Right lobe of liver (tissue), 6 donors: ENCODE results near the gene TAF11L5. TPM values are rescaled to one million over a fixed set of nuclear protein-coding genes. Genes with fewer than 3 reads are reported as not detected.
"Not testable (repeated sequence)": the region's sequence is repeated elsewhere in the genome, so short reads cannot be mapped to it uniquely, and the experiment has no call there.

Experiments used
- ATAC-seq, 4 donors: fragments of 200-7000 bp; cut with Tn5 transposase; one replicate each; pipeline ENCODE4 v1.9.1; 2020; ENCODE audit warnings: mild to moderate bottlenecking in 4 of 4, moderate library complexity in 4 of 4
- DNase-seq, 3 donors: peaks; one replicate each; pipeline ENCODE4 v3.0.0-alpha.2; 2020
- H3K27ac ChIP-seq, 3 donors: fragments of 200-600 bp; one replicate each; pipeline ENCODE4 v1.8.0; 2022
- H3K27me3 ChIP-seq, 2 donors: fragments of 200-600 bp; one replicate each; pipeline ENCODE4 v1.8.0; 2022
- H3K36me3 ChIP-seq, 4 donors: fragments of 200-600 bp; sonication (generic) in 1 of 4; one replicate each; pipeline versions ENCODE4 v1.5.1 to v1.8.0; 2017 to 2022; ENCODE audit warnings: control low read depth in 1 of 4
- H3K4me1 ChIP-seq, 4 donors: fragments of 200-600 bp; sonication (generic) in 1 of 4; one replicate each; pipeline versions ENCODE4 v1.5.1 to v1.8.0; 2017 to 2022; ENCODE audit warnings: control low read depth in 1 of 4
- H3K4me3 ChIP-seq, 3 donors: fragments of 200-600 bp; one replicate each; pipeline ENCODE4 v1.8.0; 2022
- H3K9me3 ChIP-seq, 4 donors: fragments of 200-600 bp; sonication (generic) in 1 of 4; one replicate each; pipeline versions ENCODE4 v1.5.1 to v1.8.0; 2017 to 2022; ENCODE audit warnings: control low read depth in 1 of 4
- POLR2A ChIP-seq: fragments of 450-650 bp; IDR thresholded peaks from one replicate; pipeline ENCODE4 v1.6.1; 2017; ENCODE audit warnings: antibody characterized with exemption, mild to moderate bottlenecking
- WGBS: methylation state at CpG from one replicate; pipeline ENCODE4 v1.1.6; 2018; ENCODE audit warnings: low coverage, low lambda C conversion rate; ENCODE audit not compliant: insufficient coverage; ENCODE audit errors: missing lambda C conversion rate; 5-methylcytosine and 5-hydroxymethylcytosine counted together
- intact Hi-C, 2 donors: fragments of 100-400 bp; cut with DNase I; formaldehyde crosslinking; loops; one replicate each; pipeline versions ENCODE4 v1.11.2 to v1.14.1; 2022
- total RNA-seq, 6 experiments: library from RNA; depleted of rRNA in 2 of 6; stranded (reverse); fragments of >200 nt in 2 of 6; fragmentation: NEBNext Ultra II Directional in 3 of 6; extraction: Animal tissue kit (Norgen Biotek cat#: 25700) in 3 of 6; gene quantifications; one replicate each; pipeline versions ENCODE4 v1.1.0 to v1.2.4, GENCODE V29; 2016 to 2023
- TF ChIP-seq, protein P1 (sequence below), 4 donors: fragments of 200-600 bp in 3 of 4; fragments of 450-650 bp in 1 of 4; IDR thresholded peaks; one replicate each; pipeline versions ENCODE4 v1.5.1 to v1.8.0; 2016 to 2022; ENCODE audit warnings: antibody characterized with exemption in 4 of 4, mild to moderate bottlenecking in 2 of 4
- donor health status: DM: no; HTN: yes; CAD: no.
- donor health status: DM: no; HTN: no; CAD: no.
- donor health status: DM: no; HTN: no; CAD: no.
- donor health status: DM: no; HTN: yes; CAD: no.
- donor health status: DM: no; HTN: yes; CAD: no.

The TAF11L5 gene
- total RNA-seq, 6 experiments from 2014 or later = not detected

DNA sequence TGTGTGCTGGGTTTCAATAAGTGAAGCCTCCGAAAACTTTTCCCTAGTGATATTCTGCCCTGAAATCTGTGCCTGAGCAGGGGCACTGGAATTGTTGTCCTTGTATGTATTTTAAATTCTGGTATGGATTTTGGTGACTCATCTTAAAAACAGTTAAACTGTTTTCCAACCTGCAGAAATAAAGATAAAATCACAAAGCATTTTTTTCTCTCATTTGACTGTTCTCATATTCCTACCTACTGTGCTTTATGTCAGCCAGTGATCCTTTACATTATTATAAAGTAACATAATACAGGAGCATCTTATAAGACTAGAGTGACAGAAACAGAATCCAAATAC, 37.9 kb upstream of the TAF11L5 start:
- no peaks in the 10 kb centered on the region for H3K9me3 ChIP-seq
- ATAC-seq (no peak), DNase-seq (no peak)
- TF ChIP-seq POLR2A = no peak
- TF ChIP-seq, protein P1, sequence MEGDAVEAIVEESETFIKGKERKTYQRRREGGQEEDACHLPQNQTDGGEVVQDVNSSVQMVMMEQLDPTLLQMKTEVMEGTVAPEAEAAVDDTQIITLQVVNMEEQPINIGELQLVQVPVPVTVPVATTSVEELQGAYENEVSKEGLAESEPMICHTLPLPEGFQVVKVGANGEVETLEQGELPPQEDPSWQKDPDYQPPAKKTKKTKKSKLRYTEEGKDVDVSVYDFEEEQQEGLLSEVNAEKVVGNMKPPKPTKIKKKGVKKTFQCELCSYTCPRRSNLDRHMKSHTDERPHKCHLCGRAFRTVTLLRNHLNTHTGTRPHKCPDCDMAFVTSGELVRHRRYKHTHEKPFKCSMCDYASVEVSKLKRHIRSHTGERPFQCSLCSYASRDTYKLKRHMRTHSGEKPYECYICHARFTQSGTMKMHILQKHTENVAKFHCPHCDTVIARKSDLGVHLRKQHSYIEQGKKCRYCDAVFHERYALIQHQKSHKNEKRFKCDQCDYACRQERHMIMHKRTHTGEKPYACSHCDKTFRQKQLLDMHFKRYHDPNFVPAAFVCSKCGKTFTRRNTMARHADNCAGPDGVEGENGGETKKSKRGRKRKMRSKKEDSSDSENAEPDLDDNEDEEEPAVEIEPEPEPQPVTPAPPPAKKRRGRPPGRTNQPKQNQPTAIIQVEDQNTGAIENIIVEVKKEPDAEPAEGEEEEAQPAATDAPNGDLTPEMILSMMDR (IDR thresholded peaks at IDR 0.05) = no peak
- intact Hi-C loops = no loop called here
- no peaks in the 10 kb centered on the region for H3K27me3 ChIP-seq
- 50% methylated on average over 1 of the region's 1 CpG for WGBS
- no peak overlapping the region for H3K27ac ChIP-seq
- no peak overlapping the region for H3K4me3 ChIP-seq
- H3K4me1 ChIP-seq = no peaks in the 10 kb centered on the region
- no peaks in the 10 kb centered on the region for H3K36me3 ChIP-seq

DNA sequence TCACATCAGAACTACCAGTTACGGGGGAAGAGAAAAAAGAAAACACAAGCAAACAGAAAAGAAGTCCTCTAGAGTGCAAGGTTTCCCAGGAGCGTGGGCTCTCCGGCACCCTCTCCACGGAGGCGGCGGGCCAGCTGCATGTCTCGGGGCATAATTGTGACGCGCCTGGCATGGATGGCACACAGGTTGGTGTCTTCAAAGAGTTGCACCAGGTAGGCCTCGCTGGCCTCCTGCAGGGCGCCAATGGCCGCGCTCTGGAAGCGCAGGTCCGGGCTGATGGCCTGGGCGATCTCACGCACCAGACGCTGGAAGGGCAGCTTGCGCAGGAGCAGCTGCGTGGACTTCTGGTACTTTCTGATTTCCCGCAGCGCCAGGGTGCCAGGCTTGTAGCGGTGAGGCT, 33.8 kb upstream of the TAF11L5 start:
- DNase-seq, ATAC-seq, H3K9me3 ChIP-seq, H3K36me3 ChIP-seq, H3K4me3 ChIP-seq, H3K4me1 ChIP-seq, H3K27me3 ChIP-seq, H3K27ac ChIP-seq, intact Hi-C loops: not testable (repeated sequence)
- 67% methylated on average over 1 of the region's 23 CpGs for WGBS

DNA sequence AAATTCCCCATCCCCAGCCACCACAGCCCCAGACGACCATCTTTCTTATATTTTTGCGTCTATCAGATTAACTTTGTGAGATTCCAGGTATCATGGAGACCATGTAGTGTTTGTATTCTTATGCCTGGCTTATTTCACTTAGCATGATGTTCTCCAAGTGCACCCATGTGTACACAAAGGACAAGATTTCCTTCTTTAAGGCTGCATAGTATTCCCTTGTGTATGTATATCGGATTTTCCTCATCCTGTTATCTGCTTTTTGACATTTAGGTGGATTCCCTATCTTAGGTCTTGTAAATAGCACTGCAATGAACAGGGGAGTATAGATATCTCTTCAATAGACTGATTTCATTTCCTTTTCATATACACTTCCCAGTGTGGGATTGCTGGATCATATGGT, 32.3 kb upstream of the TAF11L5 start:
- intact Hi-C loops = no loop called here
- H3K27ac ChIP-seq = no peak overlapping the region

DNA sequence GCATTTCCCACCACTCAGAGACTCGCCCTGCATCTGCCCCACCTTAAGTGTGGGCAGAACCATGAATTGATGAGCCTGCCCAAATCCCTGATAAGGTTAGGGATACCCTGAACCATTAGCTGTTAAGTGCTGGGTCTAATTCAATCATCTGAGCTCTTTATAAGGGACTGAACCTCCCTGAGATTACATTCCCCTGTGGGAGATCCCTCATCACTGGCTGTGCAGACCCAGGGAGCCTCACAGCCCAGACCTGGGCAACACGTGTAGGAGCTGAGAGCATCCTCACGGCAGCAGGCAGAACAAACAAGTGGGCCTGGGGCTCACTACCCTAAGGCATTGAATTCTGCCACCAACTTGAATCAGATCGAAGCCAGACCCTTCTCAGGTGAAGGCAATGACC, 27.6 kb upstream of the TAF11L5 start:
- TF ChIP-seq, protein P1 (IDR thresholded peaks at IDR 0.05) = no peak
- no peak for TF ChIP-seq POLR2A
- no peak overlapping the region for H3K27ac ChIP-seq
- no peak for ATAC-seq
- H3K36me3 ChIP-seq = no peaks in the 10 kb centered on the region
- no peaks in the 10 kb centered on the region for H3K4me1 ChIP-seq
- H3K4me3 ChIP-seq = no peak overlapping the region
- no peaks in the 10 kb centered on the region for H3K9me3 ChIP-seq
- DNase-seq = no peak
- intact Hi-C loops = no loop called here
- no peaks in the 10 kb centered on the region for H3K27me3 ChIP-seq
- 28% methylated on average over 3 of the region's 4 CpGs for WGBS

More for the DNA sequence above, 32.3 kb upstream of the TAF11L5 start:
- Histone ChIP-seq H3K4me1 (no peaks in the 10 kb centered on the region), H3K9me3 (no peaks in the 10 kb centered on the region), H3K27me3 (no peaks in the 10 kb centered on the region), H3K36me3 (no peaks in the 10 kb centered on the region), H3K4me3 (no peak overlapping the region)
- DNase-seq = no peak
- no peak for ATAC-seq
- no peak for TF ChIP-seq POLR2A
- TF ChIP-seq, protein P1 (IDR thresholded peaks at IDR 0.05) = no peak
- 65% methylated on average over 3 of the region's 3 CpGs for WGBS

DNA sequence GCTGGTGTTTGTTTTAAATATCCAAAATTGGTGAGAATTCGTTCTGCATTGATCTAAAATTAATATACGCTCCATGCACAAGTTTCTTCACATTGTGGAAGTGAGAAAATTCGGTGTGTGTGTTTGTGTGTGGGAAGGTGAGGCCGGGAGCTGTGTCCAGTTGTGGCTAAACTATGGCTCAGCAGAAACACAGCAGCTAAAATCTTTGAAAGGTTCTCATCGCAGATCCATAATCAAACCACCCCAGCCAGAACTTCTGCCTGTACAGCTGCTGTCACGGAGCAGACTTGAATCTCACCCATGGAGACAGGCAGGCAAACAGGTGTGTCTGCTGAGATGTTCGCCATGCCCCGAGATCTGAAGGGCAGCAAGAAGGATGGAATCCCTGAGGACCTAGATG, 27.1 kb upstream of the TAF11L5 start, which contains the start of gene TAF11L2:
Gene TAF11L2, plus strand, starts transcription at position 301 of the 400 bp plus-strand sequence.
- H3K4me3 ChIP-seq, H3K4me1 ChIP-seq, DNase-seq, H3K27me3 ChIP-seq, ATAC-seq, intact Hi-C loops, H3K36me3 ChIP-seq, H3K9me3 ChIP-seq, H3K27ac ChIP-seq: not testable (repeated sequence)
- 64% methylated on average over 8 of the region's 8 CpGs for WGBS

GRCh38 chr5:17511775-17512325, 13.2 kb upstream of the TAF11L5 start:
- intact Hi-C loops = no loop called here

DNA sequence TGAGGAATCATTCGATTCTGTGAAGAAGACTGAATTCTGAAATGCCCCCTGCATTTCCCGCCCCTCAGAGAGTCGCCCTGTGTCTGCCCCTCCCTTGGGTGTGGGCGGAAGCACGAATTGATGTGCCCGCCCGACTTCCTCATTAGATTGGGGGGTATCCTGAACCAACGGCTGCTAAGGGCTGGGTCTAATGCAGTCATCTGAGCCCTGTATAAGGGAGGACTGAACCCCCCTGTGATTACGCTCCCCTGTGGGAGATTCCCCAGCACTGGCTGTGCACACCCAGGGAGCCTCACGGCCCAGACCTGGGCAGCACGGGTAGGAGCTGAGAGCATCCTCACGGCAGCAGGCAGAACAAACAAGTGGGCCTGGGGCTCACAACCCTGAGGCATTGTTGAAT, 7.5 kb upstream of the TAF11L5 start:
- H3K4me1 ChIP-seq, ATAC-seq, H3K9me3 ChIP-seq, H3K27me3 ChIP-seq, H3K4me3 ChIP-seq, H3K27ac ChIP-seq, intact Hi-C loops, H3K36me3 ChIP-seq: not testable (repeated sequence)
- 65% methylated on average over 11 of the region's 12 CpGs for WGBS
- peak in 1 of 3 donors; percentile 30 for DNase-seq

More at GRCh38 chr5:17511775-17512325, 13.2 kb upstream of the TAF11L5 start:
- H3K4me3 ChIP-seq = no peak overlapping the region
- H3K27me3 ChIP-seq = no peaks in the 10 kb centered on the region
- no peaks in the 10 kb centered on the region for H3K9me3 ChIP-seq
- TF ChIP-seq, protein P1 (IDR thresholded peaks at IDR 0.05) = no peak
- TF ChIP-seq POLR2A = no peak
- no peaks in the 10 kb centered on the region for H3K4me1 ChIP-seq
- ATAC-seq = peak in 2 of 4 donors; percentile 19 to 35
- no peak for DNase-seq
- H3K36me3 ChIP-seq = no peaks in the 10 kb centered on the region
- WGBS = 84% methylated on average over 6 of the region's 17 CpGs
- H3K27ac ChIP-seq = no peak overlapping the region

GRCh38 chr5:17518067-17518466, 7.0 kb upstream of the TAF11L5 start, which contains the start of gene TAF11L3:
Gene TAF11L3 (plus strand): TSS chr5:17518367.
- H3K4me3 ChIP-seq, H3K27ac ChIP-seq, H3K36me3 ChIP-seq, H3K9me3 ChIP-seq, H3K4me1 ChIP-seq, DNase-seq, ATAC-seq, intact Hi-C loops, H3K27me3 ChIP-seq: not testable (repeated sequence)
- no CpG with 5 or more reads among the region's 15 CpGs for WGBS
